Osteoblast (primary cell): ENCODE results near the gene ASB2. TPM values are rescaled to one million over a fixed set of nuclear protein-coding genes. Genes with fewer than 3 reads are reported as not detected.

Experiments used
- DNase-seq: peaks from one replicate; pipeline ENCODE4 v3.0.0; 2011; ENCODE audit warnings: low spot score, mixed read lengths; ENCODE audit not compliant: insufficient read length; ENCODE audit errors: missing footprints
- H2AFZ ChIP-seq: 2 replicates; pipeline ENCODE4 v1.6.0; 2011; ENCODE audit warnings: mild to moderate bottlenecking, low read length
- H3K27ac ChIP-seq: 2 replicates; pipeline ENCODE4 v1.5.1; 2011; ENCODE audit warnings: mild to moderate bottlenecking, low read depth, low read length, moderate library complexity
- H3K27me3 ChIP-seq: 2 replicates; pipeline ENCODE4 v1.6.0; 2012; ENCODE audit warnings: mild to moderate bottlenecking, control low read depth, inconsistent platforms, low read length, moderate library complexity; ENCODE audit not compliant: insufficient read depth
- H3K36me3 ChIP-seq: 2 replicates; pipeline ENCODE4 v1.5.1; 2011; ENCODE audit warnings: mild to moderate bottlenecking, low read length, control low read depth, moderate library complexity; ENCODE audit not compliant: insufficient read depth
- H3K4me1 ChIP-seq: 2 replicates; pipeline ENCODE4 v1.5.1; 2011; ENCODE audit warnings: mild to moderate bottlenecking, low read length, control low read depth, moderate library complexity; ENCODE audit not compliant: insufficient read depth
- H3K4me2 ChIP-seq: 2 replicates; pipeline ENCODE4 v1.6.0; 2011; ENCODE audit warnings: mild to moderate bottlenecking, low read length; ENCODE audit not compliant: insufficient read depth
- H3K4me3 ChIP-seq: fragments of 200-600 bp; sonication (generic); 3 replicates; pipeline ENCODE4 v1.5.1; 2012; ENCODE audit warnings: mild to moderate bottlenecking, low read length, inconsistent platforms; ENCODE audit not compliant: insufficient read depth
- H3K79me2 ChIP-seq: 2 replicates; pipeline ENCODE4 v1.6.0; 2012; ENCODE audit warnings: mild to moderate bottlenecking, low read length, control low read depth, inconsistent platforms; ENCODE audit not compliant: insufficient read depth
- H3K9me3 ChIP-seq: 2 replicates; pipeline ENCODE4 v1.5.1; 2011; ENCODE audit warnings: low read depth, low read length, control low read depth
- H4K20me1 ChIP-seq: 2 replicates; pipeline ENCODE4 v1.6.0; 2012; ENCODE audit warnings: mild to moderate bottlenecking, low read length, control low read depth; ENCODE audit not compliant: insufficient read depth
- total RNA-seq: library from RNA; depleted of rRNA; stranded (reverse); fragments of >200 nt; gene quantifications from 2 replicates; pipeline ENCODE4 v1.2.3, GENCODE V29; 2012
- TF ChIP-seq, protein P1 (sequence below): IDR thresholded peaks from 2 replicates; pipeline ENCODE4 v1.5.1; 2011; ENCODE audit warnings: mild to moderate bottlenecking, low read depth, low read length, moderate library complexity; ENCODE audit errors: extremely low read depth

ASB2 gene
- total RNA-seq, 1 donor, result 1.1 TPM

DNA sequence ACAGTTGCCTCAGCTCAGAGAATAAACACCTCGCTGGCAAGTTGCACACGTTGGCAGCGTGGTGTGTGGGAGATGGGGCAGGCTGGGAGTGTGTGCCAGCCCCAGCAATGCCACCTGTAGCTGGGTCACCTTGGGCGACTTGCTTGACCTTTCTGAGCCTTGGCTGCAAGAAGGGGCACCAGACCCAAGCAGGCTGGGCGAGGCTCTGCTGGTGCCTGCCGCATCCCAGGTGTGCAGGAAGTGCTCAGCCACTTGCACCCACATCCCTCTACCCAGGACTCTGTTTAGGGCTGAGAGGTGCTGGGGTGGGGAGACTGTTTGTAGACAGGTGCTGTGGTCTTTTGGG lies 48.6 kb downstream of the ASB2 start:
- H3K4me2 ChIP-seq, result no peak overlapping the region
- no peaks in the 10 kb centered on the region for H3K36me3 ChIP-seq
- TF ChIP-seq, protein P1, sequence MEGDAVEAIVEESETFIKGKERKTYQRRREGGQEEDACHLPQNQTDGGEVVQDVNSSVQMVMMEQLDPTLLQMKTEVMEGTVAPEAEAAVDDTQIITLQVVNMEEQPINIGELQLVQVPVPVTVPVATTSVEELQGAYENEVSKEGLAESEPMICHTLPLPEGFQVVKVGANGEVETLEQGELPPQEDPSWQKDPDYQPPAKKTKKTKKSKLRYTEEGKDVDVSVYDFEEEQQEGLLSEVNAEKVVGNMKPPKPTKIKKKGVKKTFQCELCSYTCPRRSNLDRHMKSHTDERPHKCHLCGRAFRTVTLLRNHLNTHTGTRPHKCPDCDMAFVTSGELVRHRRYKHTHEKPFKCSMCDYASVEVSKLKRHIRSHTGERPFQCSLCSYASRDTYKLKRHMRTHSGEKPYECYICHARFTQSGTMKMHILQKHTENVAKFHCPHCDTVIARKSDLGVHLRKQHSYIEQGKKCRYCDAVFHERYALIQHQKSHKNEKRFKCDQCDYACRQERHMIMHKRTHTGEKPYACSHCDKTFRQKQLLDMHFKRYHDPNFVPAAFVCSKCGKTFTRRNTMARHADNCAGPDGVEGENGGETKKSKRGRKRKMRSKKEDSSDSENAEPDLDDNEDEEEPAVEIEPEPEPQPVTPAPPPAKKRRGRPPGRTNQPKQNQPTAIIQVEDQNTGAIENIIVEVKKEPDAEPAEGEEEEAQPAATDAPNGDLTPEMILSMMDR, result no peak
- no peaks in the 10 kb centered on the region for H3K4me1 ChIP-seq
- no peak overlapping the region for H3K4me3 ChIP-seq
- H4K20me1 ChIP-seq, result no peaks in the 10 kb centered on the region
- no peak for DNase-seq
- no peak overlapping the region for H3K27ac ChIP-seq
- H3K27me3 ChIP-seq, result no peaks in the 10 kb centered on the region
- no peak overlapping the region for H2AFZ ChIP-seq
- no peaks in the 10 kb centered on the region for H3K79me2 ChIP-seq
- H3K9me3 ChIP-seq, result no peaks in the 10 kb centered on the region

DNA sequence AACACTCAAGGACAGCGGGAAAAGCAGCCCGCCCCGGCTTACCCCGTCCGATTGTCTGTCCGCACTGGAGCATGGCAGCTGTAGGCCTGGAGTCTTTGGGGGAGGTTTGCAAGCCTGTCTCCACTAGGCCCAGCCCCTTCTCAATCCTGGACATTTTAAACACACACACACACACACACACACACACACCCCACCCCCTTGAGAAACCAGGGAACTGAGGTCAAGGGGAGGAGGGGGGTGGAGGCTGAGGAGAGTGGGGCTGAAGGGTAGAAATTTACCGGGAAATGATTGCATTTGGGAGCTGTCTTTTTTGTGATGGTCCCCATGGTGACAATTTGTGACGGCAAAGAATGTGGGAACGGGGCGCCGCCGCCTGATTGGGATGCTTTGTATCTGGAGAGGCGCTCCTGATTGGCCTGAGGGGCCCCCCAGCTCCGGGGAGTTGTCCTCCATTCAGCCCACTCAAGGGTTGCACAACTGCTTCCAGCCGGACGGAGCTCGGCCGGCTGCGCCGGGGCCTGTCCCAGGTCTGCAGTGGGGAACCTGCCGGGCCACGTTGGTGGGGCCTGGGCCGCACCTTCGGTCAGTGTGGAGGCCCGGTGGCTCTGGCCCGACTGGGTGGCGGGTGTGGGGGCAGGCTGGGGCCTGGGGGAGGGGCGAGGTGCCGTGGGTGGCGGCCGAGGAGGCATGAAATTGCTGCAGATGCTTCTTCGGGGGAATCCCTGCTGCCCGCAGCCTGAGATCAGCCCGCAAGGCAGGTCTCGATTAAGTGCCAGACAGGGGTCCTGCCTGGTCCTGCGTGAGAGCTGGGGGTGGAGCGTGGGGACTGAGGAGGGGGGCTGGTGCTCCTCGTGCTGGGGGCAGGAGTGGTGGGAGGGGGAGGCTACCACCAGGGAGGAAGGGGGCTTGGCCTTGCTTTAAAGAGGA lies 49.2 kb downstream of the ASB2 start, which contains the start of gene FAM181A:
Gene FAM181A, plus strand, starts transcription at position 472 of the 927 bp plus-strand sequence. CDS start 942 bp downstream, outside the sequence.
- H3K36me3 ChIP-seq, result no peaks in the 10 kb centered on the region
- no peaks in the 10 kb centered on the region for H3K9me3 ChIP-seq
- H2AFZ ChIP-seq, result no peak within 1 kb of the TSS
- TF ChIP-seq, protein P1, result no peak
- H3K4me2 ChIP-seq, result no peak within 1 kb of the TSS
- no peak within 1 kb of the TSS for H3K27ac ChIP-seq
- H3K79me2 ChIP-seq, result no peaks in the 10 kb centered on the region
- no peaks in the 10 kb centered on the region for H3K4me1 ChIP-seq
- no peaks in the 10 kb centered on the region for H4K20me1 ChIP-seq
- H3K27me3 ChIP-seq, result no peaks in the 10 kb centered on the region
- no peak within 1 kb of the TSS for H3K4me3 ChIP-seq
- peak; percentile 63 for DNase-seq

DNA sequence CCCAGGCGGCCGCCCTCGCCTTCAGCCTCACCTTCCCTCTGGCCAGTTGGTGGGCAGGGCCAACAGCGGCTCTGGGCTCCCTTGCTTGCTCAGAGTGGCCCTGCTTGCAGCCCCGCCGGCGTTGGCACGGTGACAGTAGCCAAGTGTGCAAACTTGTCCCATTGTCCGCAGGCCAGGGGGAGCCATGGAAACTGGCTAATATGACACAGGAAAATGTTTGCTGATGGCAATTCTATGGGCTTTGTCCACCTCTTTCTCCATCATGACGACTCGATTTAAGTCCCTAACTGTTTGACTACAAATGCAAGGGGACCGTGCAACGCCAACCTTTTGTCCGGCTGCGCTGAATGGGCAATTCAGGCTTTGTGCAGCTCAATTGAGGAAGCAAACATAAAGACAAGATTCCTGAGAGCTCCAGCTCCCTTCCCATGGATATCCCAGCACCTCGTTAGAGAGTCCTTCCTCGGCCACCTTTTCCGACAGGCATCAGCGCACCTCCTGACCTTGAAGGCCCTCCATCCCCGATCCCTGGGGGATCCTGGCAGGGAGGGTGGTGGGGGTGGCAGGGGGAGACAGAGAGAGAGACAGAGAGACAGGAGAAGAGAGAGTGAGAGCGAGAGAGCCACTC lies 50.0 kb downstream of the ASB2 start:
- H3K36me3 ChIP-seq, result no peaks in the 10 kb centered on the region
- H3K4me2 ChIP-seq, result no peak overlapping the region
- H4K20me1 ChIP-seq, result no peaks in the 10 kb centered on the region
- no peak for DNase-seq
- H3K9me3 ChIP-seq, result no peaks in the 10 kb centered on the region
- TF ChIP-seq, protein P1, result no peak
- H2AFZ ChIP-seq, result no peak overlapping the region
- H3K4me3 ChIP-seq, result no peak overlapping the region
- no peaks in the 10 kb centered on the region for H3K4me1 ChIP-seq
- H3K27me3 ChIP-seq, result no peaks in the 10 kb centered on the region
- no peak overlapping the region for H3K27ac ChIP-seq
- H3K79me2 ChIP-seq, result no peaks in the 10 kb centered on the region

DNA sequence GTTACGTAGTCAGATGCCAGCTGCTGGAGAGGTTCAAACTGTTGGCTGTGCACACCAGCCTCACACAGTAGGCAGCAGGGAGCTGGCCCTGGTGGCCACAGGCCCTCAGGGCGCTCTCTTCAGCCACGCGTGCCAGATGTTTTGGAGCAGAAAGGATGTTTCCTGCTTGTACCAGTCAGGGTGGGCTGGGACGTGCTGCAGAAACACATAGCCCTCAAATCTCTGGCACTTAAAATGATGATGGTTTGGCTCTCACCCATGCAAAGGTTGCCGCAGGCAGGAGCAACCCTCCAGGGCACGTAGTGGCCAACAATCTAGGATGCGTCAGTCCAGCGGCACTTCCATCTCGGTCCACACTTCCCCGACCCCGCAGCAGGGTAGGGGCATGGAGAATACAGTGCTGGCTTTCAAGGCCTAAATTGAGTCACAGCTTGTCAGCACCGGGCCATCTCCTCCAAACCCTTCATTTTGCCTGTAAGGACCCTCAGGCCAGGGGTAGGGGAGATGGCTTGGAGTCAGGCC lies 50.9 kb downstream of the ASB2 start:
- no peaks in the 10 kb centered on the region for H3K36me3 ChIP-seq
- no peaks in the 10 kb centered on the region for H4K20me1 ChIP-seq
- TF ChIP-seq, protein P1, result no peak
- no peaks in the 10 kb centered on the region for H3K79me2 ChIP-seq
- no peak for DNase-seq
- H2AFZ ChIP-seq, result no peak overlapping the region
- H3K4me1 ChIP-seq, result no peaks in the 10 kb centered on the region
- no peak overlapping the region for H3K4me3 ChIP-seq
- no peaks in the 10 kb centered on the region for H3K9me3 ChIP-seq
- H3K4me2 ChIP-seq, result no peak overlapping the region
- no peaks in the 10 kb centered on the region for H3K27me3 ChIP-seq
- no peak overlapping the region for H3K27ac ChIP-seq
